Measurements from ENCODE around the gene CORIN.

DNA sequence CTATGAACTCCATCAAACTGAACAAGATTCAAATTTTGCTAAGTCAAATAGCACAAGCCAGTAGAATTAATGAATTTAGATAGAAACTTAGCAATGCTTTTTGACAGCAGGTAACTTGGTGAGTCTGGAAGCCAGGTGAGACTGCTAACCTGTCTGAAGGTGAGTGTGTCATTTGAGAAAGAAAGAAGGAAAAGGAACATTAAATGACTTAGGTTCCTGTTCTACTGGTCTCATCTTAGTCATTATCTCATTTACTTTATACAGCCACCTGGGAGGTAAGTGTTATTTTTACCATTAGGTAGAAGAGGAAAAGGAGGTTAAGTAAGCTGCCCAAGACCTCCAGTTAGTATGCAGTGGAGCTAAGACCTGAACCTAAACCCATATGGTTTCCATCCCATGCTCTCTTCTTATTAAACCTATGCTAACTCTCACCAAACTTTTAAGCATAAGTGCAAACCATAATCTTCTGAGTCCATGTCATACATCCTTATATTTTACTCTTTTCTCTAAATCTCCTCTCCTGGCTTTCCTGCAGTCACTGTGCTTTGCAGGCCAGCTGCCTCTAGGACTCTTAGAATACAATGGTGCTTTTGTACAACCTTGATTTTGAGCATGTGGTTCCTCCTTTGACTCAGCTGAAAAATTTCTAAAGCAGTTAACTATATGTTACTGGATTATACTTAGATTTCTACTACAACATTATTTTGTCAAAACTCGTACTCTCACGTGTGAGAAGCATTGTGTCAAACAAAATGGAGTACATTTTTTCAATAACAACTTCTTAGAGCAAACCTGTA lies 284.3 kb downstream of the CORIN start:
- TF ChIP-seq, protein P1, sequence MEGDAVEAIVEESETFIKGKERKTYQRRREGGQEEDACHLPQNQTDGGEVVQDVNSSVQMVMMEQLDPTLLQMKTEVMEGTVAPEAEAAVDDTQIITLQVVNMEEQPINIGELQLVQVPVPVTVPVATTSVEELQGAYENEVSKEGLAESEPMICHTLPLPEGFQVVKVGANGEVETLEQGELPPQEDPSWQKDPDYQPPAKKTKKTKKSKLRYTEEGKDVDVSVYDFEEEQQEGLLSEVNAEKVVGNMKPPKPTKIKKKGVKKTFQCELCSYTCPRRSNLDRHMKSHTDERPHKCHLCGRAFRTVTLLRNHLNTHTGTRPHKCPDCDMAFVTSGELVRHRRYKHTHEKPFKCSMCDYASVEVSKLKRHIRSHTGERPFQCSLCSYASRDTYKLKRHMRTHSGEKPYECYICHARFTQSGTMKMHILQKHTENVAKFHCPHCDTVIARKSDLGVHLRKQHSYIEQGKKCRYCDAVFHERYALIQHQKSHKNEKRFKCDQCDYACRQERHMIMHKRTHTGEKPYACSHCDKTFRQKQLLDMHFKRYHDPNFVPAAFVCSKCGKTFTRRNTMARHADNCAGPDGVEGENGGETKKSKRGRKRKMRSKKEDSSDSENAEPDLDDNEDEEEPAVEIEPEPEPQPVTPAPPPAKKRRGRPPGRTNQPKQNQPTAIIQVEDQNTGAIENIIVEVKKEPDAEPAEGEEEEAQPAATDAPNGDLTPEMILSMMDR (IDR thresholded peaks at IDR 0.05), result no peak
- no peak for TF ChIP-seq POLR2A (IDR thresholded peaks at IDR 0.05)
- TF ChIP-seq POLR2AphosphoS5 (IDR thresholded peaks at IDR 0.05), result no peak

All from breast epithelium (tissue), 3 donors.